Central memory CD4-positive, alpha-beta T cell (primary cell): ENCODE measurements around the gene ADAM33.

ENCODE experiments used
- DNase-seq: peaks from one replicate; pipeline ENCODE4 v3.0.0; 2022

Gene ADAM33

DNA sequence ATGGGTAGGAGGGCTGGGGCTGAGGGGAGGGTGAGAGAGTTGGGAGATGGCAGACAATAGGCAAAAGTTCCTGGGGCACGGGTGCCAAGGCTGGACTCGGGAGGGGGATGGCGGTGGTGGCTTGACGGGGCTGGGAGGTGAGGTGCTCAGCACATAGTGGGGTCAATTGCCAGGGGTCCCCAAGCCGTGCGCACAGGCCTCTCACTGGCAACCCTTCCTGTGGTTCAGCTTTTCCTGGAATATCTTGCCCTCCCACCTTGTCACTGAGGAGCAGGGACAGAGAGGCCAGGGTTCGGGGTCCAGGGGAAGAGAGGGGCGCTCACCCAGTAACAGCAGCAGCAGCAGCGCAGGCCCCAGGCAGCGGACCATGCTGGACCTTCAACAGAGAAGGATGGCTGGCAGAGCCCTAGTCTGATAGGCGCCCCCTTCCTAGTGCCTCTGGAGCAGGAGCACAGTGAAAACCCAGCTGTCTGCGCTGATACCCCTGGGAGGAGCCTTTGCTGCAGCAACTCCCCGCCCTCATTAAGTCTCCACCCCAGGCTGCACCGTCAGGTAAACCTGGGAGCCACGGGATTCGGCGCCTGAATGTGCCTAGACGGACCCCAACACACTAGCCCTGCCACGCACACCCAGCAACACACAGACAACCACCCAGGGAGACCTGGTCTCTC, 18.6 kb downstream of the ADAM33 start, which contains the start of gene GFRA4:
GFRA4 (minus strand) TSS at position 369 of the 671 bp plus-strand sequence; CDS start at position 369, 0 bp downstream.
- DNase-seq = no peak

GRCh38 chr20:3661814-3662665, 19.8 kb downstream of the ADAM33 start:
- DNase-seq = no peak

DNA sequence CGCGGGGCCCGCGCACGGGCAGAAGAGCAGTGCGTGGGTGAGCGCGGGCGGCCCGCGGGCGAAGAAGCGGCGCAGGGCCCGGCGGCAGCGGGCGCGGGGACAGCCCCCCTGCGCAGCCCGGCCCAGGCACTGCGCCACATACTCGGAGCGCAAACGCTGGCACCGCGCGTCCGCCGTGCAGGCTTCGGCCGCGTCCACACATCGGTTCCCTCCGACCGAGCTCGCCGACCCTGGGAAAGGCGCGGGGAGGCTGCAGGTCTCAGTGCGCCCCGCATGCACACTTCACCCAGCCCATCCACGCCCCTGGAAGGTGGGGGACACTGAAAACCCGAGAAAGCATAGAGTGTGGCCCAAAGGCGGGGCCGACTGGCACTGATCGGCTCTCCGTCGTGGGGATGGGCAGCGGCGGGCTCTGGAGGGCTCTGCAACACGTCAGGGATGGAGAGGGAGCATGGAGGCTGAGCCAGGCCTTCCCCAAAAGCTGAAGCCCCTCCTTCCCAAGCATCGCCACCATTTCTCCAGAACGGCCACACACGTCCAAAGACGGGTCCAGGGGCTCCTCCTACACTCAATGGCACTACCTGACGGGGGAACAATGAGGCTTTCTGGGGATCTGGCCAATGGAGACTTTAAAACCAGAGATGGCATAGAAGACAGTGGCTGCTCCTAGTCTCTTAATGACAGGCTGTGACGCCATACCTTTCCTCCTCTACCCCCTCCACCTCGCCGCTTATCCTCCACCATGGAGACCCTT, 20.6 kb downstream of the ADAM33 start:
- DNase-seq = no peak

- DNase-seq = no peak
Observed at GRCh38 chr20:3660262-3661059, 21.3 kb downstream of the ADAM33 start.

DNA sequence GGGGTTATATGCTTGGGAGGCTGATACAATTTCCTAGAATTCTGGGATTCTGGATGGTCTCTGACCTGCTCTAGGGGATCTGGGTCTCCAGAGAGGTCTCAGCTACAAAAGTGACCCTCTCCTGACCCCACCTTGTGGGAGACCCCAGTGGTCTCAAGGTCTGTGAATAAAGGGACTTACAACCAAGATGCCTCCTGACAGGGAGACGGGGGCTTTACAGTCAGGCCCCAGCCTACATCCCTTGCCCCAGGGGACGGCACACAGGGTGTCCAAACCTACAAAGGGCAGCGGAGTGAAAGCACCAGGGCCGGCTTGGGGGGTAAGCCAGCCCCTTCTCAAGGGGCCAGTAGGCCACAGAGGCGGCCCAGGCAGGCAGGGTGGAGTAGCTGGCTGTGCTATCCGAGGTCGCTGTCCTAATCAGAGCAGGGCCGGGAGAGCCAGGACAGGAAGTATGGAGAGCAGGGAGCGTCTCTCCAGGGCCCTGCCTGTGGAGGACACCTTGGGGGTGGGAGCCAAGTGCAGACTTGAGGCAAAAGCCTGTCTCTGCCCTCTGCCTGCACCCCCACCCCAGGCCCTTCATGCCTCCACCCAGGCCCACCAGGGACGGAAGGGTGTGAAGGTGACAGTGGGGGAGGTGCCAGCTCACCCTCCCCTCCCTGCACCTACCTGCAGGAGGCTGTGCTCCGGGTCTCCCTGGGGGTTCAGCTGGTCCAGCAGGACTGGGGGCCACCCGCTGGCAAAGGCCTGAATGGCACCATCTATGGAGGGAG, 22.1 kb downstream of the ADAM33 start:
- no peak for DNase-seq

GRCh38 chr20:3658716-3659491, 22.9 kb downstream of the ADAM33 start:
- DNase-seq = no peak

GRCh38 chr20:3658019-3658715, 23.6 kb downstream of the ADAM33 start:
- no peak for DNase-seq

DNA sequence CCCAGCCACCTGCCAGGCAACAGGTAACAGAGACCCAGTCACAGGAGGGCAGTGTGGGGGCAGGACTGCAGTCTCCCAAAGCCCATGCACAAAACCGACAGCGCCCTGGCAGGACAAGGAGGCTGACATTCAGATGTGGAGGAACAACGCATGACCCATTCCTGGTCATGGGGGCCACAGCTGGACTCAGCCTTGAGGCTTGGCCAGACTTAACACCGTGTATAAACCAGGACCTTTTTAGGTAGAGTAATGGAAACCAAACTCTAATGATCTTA, 26.7 kb downstream of the ADAM33 start:
- DNase-seq = no peak

- DNase-seq = no peak
Observed at GRCh38 chr20:3654326-3655130, 27.3 kb downstream of the ADAM33 start.

- no peak for DNase-seq
Observed at GRCh38 chr20:3653921-3654320, 27.9 kb downstream of the ADAM33 start.

- DNase-seq = no peak
Observed at GRCh38 chr20:3652676-3653596, 28.9 kb downstream of the ADAM33 start.

DNA sequence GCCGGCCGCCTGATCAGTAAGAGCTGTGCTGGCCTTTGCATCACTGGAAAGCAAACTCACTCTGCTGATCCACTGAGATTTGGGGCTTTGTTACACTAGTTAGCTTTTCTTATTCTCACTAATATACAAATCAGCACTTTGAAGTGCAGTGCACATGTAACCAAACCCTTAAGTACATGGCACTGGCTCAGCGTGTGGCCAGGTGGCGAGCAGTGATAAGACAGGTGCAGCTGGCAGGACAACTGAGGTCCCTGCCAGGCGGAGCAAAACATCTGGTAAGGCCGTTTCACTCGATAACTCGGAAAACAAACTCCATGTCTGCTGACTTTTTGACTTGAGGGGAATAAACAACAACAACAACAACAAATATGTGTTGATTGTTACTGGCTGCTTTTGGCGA, 29.6 kb downstream of the ADAM33 start:
- DNase-seq = no peak

GRCh38 chr20:3651204-3651962, 30.4 kb downstream of the ADAM33 start:
- no peak for DNase-seq

- no peak for DNase-seq
Observed at GRCh38 chr20:3648951-3649350, 32.9 kb downstream of the ADAM33 start.

DNA sequence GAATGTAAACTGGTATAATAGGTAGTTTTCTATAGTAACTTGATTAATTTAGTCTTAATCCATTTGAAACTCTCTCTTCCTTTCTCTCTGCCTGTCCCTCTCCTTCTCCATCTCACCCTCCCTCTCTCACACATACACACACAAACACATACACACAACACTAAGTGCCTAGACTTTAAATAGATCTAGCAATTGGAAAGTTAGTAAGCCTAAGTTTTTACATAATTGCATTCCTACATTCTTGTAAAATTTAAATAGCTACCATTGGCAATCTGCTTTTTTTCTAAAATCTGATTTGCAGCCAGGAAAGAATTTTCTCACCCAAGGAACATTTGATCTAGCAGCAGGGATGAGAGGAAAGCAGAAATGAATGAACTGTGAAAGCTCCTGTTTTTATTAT, 34.3 kb downstream of the ADAM33 start:
- no peak for DNase-seq

DNA sequence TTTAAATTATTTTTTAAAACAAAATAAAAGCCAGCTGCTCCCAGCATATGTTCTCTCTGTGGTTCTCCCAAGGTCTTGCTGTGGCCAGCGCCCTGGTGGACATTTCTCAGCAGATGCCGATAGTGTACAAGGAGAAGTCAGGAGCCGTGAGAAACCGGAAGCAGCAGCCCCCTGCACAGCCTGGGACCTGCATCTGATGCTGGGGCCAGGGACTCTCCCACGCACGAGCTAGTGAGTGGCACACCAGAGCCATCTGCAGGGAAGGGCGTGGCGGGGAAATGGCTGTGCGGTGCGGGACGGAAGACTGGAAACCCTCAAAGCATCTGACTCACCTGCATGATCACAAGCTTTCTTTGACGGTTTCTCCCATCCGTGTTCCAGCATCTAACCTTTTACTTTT, 35.2 kb downstream of the ADAM33 start:
- DNase-seq = no peak

GRCh38 chr20:3646067-3646440, 35.8 kb downstream of the ADAM33 start:
- DNase-seq = no peak
